GM12878 (cell line): ENCODE data around the gene ASIC2. TPM values are rescaled to one million over a fixed set of nuclear protein-coding genes. Genes with fewer than 3 reads are reported as not detected.

ENCODE experiments used
- ATAC-seq: fragments of 200-7000 bp; cut with Tn5 transposase; 3 replicates; pipeline ENCODE4 v1.9.1; 2020; ENCODE audit warnings: mild to moderate bottlenecking, moderate library complexity
- BruUV-seq: library from RNA; stranded (reverse); fragments of 400-500 nt; replicated peaks from 2 replicates; lab custom pipeline; 2021; lab: Mats Ljungman, UMichigan
- CTCF ChIA-PET: fragments of 300-600 bp; sonication (Branson Sonifier 250); formaldehyde crosslinking; extraction: SDS; loops from one replicate; lab custom pipeline; 2021; ENCODE audit warnings: inconsistent platforms; lab: Yijun Ruan, JAX
- POLR2A ChIA-PET: fragments of 350-600 bp; formaldehyde crosslinking; extraction: SDS; loops from one replicate; lab custom pipeline; 2021; ENCODE audit warnings: inconsistent platforms; lab: Charles Lee
- RAD21 ChIA-PET: fragments of 300-600 bp; sonication (Branson Sonifier 250); formaldehyde crosslinking; loops from one replicate; lab custom pipeline; 2023; ENCODE audit warnings: antibody characterized with exemption; ENCODE audit not compliant: unreplicated experiment; lab: Charles Lee
- SMC1A ChIA-PET: fragments of 300-600 bp; sonication (Branson Sonifier 250); formaldehyde crosslinking; loops from one replicate; lab custom pipeline; 2023; ENCODE audit not compliant: unreplicated experiment, uncharacterized antibody; lab: Charles Lee
- DNase-seq: peaks from one replicate; pipeline ENCODE4 v3.0.0-alpha.2; 2011; ENCODE audit warnings: low read depth, low spot score
- FAIRE-seq: peaks from 3 replicates; lab custom pipeline; 2011; peaks lifted over from hg19 to GRCh38; lab: Jason Lieb, UNC
- H2AFZ ChIP-seq: 2 replicates; pipeline ENCODE4 v1.6.0; 2011; ENCODE audit warnings: low read depth, low read length, control low read depth; ENCODE audit not compliant: control insufficient read depth
- H3K27ac ChIP-seq: 2 replicates; pipeline ENCODE4 v1.5.1; 2011; ENCODE audit warnings: control low read depth; ENCODE audit not compliant: control insufficient read depth, insufficient read depth
- H3K27me3 ChIP-seq, 2 experiments: replicated peaks in 1 of 2; 2 replicates each; pipeline versions ENCODE4 v1.6.0 to v1.6.1; 2011; ENCODE audit warnings: low read length in 1 of 2; ENCODE audit not compliant: control insufficient read depth in 2 of 2, insufficient read depth in 2 of 2
- H3K36me3 ChIP-seq, 2 experiments: 2 replicates each; pipeline ENCODE4 v1.5.1; 2011; ENCODE audit warnings: low read length in 1 of 2; ENCODE audit not compliant: control insufficient read depth in 2 of 2, insufficient read depth in 2 of 2
- H3K4me1 ChIP-seq: 2 replicates; pipeline ENCODE4 v1.6.1; 2011; ENCODE audit warnings: mild to moderate bottlenecking, low read length, moderate library complexity, mixed read lengths; ENCODE audit not compliant: control insufficient read depth, insufficient read depth
- H3K4me2 ChIP-seq: 2 replicates; pipeline ENCODE4 v1.6.0; 2011; ENCODE audit warnings: control low read depth; ENCODE audit not compliant: control insufficient read depth, insufficient read depth
- H3K4me3 ChIP-seq: fragments of 200-600 bp; sonication (generic); 2 replicates; pipeline ENCODE4 v1.5.1; 2016
- H3K79me2 ChIP-seq: 2 replicates; pipeline ENCODE4 v1.6.0; 2011; ENCODE audit warnings: low read length; ENCODE audit not compliant: control insufficient read depth, insufficient read depth
- H3K9ac ChIP-seq: 2 replicates; pipeline ENCODE4 v1.8.0; 2011; ENCODE audit warnings: low read length, control low read depth, mixed read lengths; ENCODE audit not compliant: control insufficient read depth, insufficient read depth
- H3K9me3 ChIP-seq: replicated peaks from 3 replicates; pipeline ENCODE4 v1.5.1; 2011; ENCODE audit warnings: mild to moderate bottlenecking, low read length; ENCODE audit not compliant: control insufficient read depth, insufficient read depth
- H4K20me1 ChIP-seq: 2 replicates; pipeline ENCODE4 v1.6.0; 2011; ENCODE audit not compliant: control insufficient read depth, insufficient read depth
- CBFB ChIP-seq: IDR thresholded peaks from 2 replicates; pipeline ENCODE4 v1.6.1; 2016; ENCODE audit warnings: antibody characterized with exemption, low read depth
- CBX3 ChIP-seq: fragments of 200-600 bp; sonication (generic); IDR thresholded peaks from 2 replicates; pipeline ENCODE4 v1.6.1; 2016; ENCODE audit warnings: low read depth, borderline replicate concordance
- CHD2 ChIP-seq: IDR thresholded peaks from 2 replicates; pipeline ENCODE4 v1.6.1; 2011; ENCODE audit warnings: low read depth, low read length, improper control_type of control experiment, borderline replicate concordance
- EZH2 ChIP-seq: IDR thresholded peaks from 2 replicates; pipeline ENCODE4 v1.6.1; 2012; ENCODE audit warnings: low read depth, mild to moderate bottlenecking, control low read depth, inconsistent platforms, low read length, borderline replicate concordance; ENCODE audit not compliant: control insufficient read depth
- FOS ChIP-seq: IDR thresholded peaks from 3 replicates; pipeline ENCODE4 v1.6.1; 2011; ENCODE audit warnings: borderline replicate concordance; ENCODE audit not compliant: insufficient read length; ENCODE audit errors: extremely low read depth
- MXI1 ChIP-seq: fragments of 150-350 bp; IDR thresholded peaks from 2 replicates; pipeline ENCODE4 v1.6.1; 2011; ENCODE audit warnings: low read depth, mild to moderate bottlenecking, inconsistent platforms, low read length, improper control_type of control experiment
- NFYA ChIP-seq: IDR thresholded peaks from 2 replicates; pipeline ENCODE4 v1.6.1; 2011; ENCODE audit warnings: low read depth, mild to moderate bottlenecking, low read length, improper control_type of control experiment, borderline replicate concordance
- NR2C2 ChIP-seq: IDR thresholded peaks from 2 replicates; pipeline ENCODE4 v1.6.1; 2011; ENCODE audit warnings: borderline replicate concordance, low read depth; ENCODE audit not compliant: control insufficient read depth, insufficient read length
- PML ChIP-seq: IDR thresholded peaks from 2 replicates; pipeline ENCODE4 v1.6.1; 2012; ENCODE audit warnings: low read length, inconsistent platforms
- RELA ChIP-seq: fragments of 450-650 bp; IDR thresholded peaks from 2 replicates; pipeline ENCODE4 v1.8.0; 2014; ENCODE audit warnings: borderline replicate concordance; ENCODE audit not compliant: partially characterized antibody
- RUNX3 ChIP-seq: IDR thresholded peaks from 2 replicates; pipeline ENCODE4 v1.6.1; 2012; ENCODE audit warnings: low read length, inconsistent platforms
- TBL1XR1 ChIP-seq: IDR thresholded peaks from 2 replicates; pipeline ENCODE4 v1.6.1; 2012; ENCODE audit warnings: low read depth, low read length, improper control_type of control experiment
- ZNF274 ChIP-seq: IDR thresholded peaks from one replicate; pipeline ENCODE4 v1.8.0; 2011; ENCODE audit not compliant: insufficient read length, insufficient read depth
- WGBS: methylation state at CpG from one replicate; pipeline ENCODE4 v1.1.6; 2016; ENCODE audit warnings: low lambda C conversion rate; ENCODE audit not compliant: insufficient replicate concordance, insufficient coverage; ENCODE audit errors: missing lambda C conversion rate; 5-methylcytosine and 5-hydroxymethylcytosine counted together
- in situ Hi-C: fragments of 300-500 bp; cut with MboI; formaldehyde crosslinking; loops from 9 replicates; pipeline ENCODE4 v1.14.3; 2018; ENCODE audit warnings: mixed read lengths
- intact Hi-C: fragments of 100-400 bp; cut with micrococcal nuclease; formaldehyde crosslinking; loops from one replicate; pipeline ENCODE4 v1.14.2; 2022; ENCODE audit not compliant: unreplicated experiment
- polyA plus RNA-seq, 11 experiments: library from polyadenylated mRNA; depleted of rRNA in 4 of 11; unstranded in 6 of 11; stranded (reverse) in 5 of 11; fragments of >200 nt; fragmentation: Nextera tagmentation in 4 of 11; fragmentation: Illumina TruSeq in 1 of 11; extraction: Ambion mirVana in 4 of 11; extraction: Trizol in 1 of 11; gene quantifications; 1 replicate in 1 of 11; 2 replicates in 10 of 11; pipeline versions ENCODE4 v1.2.1 to v1.2.3, GENCODE V29; 2011 to 2016; ENCODE audit warnings: inconsistent platforms in 2 of 11, missing spikeins in 2 of 11, low read depth in 1 of 11
- total RNA-seq, 4 experiments: library from RNA; depleted of rRNA in 3 of 4; stranded (reverse); fragments of >200 nt in 3 of 4; fragmentation: Illumina TruSeq in 1 of 4; extraction: Trizol in 1 of 4; gene quantifications; 2 replicates each; pipeline versions ENCODE4 v1.2.1 to v1.2.3, GENCODE V29; 2013 to 2021
- TF ChIP-seq, protein P1 (sequence below): IDR thresholded peaks from 2 replicates; pipeline ENCODE4 v1.6.1; 2011; ENCODE audit warnings: mild to moderate bottlenecking, low read depth, low read length, moderate library complexity; ENCODE audit not compliant: insufficient replicate concordance
- TF ChIP-seq, protein P2 (sequence below): fragments of 450-650 bp; IDR thresholded peaks from 2 replicates; pipeline ENCODE4 v1.6.1; 2017; ENCODE audit warnings: mild to moderate bottlenecking, moderate library complexity
- TF ChIP-seq, protein P3 (sequence below): fragments of 450-650 bp; IDR thresholded peaks from 2 replicates; pipeline ENCODE4 v1.6.1; 2017; ENCODE audit warnings: mild to moderate bottlenecking, low read depth, inconsistent platforms; ENCODE audit not compliant: poor library complexity, severe bottlenecking

ASIC2 gene
- total and polyA plus RNA-seq, 10 of the 15 experiments (the other 5 are each of a cell fraction or from before 2014, with no cell fraction given) = not detected

DNA sequence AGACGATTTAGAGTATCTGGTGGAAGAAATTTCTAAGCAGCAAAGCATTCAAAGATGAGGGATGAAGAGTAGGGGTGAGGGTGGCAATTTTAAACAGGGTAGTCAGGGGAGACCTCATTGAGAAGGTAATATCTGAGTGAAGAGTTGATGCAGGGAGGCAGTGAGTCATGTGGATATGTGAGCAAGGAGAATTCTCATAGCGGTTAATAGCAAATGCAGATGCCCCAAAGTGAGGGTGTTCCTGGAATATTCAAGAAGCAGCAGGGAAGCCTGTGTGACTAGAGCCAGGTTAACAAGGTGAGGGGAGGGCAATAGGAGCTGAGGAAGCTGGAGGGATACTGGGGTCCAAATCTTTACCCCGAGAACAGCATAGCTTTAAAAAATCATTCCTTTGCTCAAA, 187.2 kb downstream of the ASIC2 start:
- ATAC-seq = no peak
- Histone ChIP-seq H3K79me2 (no peaks in the 10 kb centered on the region), H3K27me3 (no peaks in the 10 kb centered on the region; a peak in 1 of 4 replicates), H4K20me1 (no peaks in the 10 kb centered on the region), H3K4me1 (no peaks in the 10 kb centered on the region), H3K9me3 (no peaks in the 10 kb centered on the region), H3K27ac (no peak overlapping the region), H3K36me3 (no peaks in the 10 kb centered on the region), H3K4me2 (no peak overlapping the region), H3K4me3 (no peak overlapping the region), H3K9ac (no peak overlapping the region), H2AFZ (no peak overlapping the region)
- intact Hi-C loops = no loop called here
- in situ Hi-C loops = no loop called here
- 38% methylated on average over 3 of the region's 3 CpGs for WGBS
- BruUV-seq = no TSS peak
- no peak for DNase-seq
- CTCF ChIA-PET = no interaction called here
- FAIRE-seq = no peak
- SMC1A ChIA-PET = no interaction called here
- POLR2A ChIA-PET = no interaction called here
- RAD21 ChIA-PET = no interaction called here
- TF ChIP-seq CBX3 (no peak), PML (no peak), ZNF274 (no peak), RUNX3 (no peak), RELA (no peak), NR2C2 (no peak), NFYA (no peak), TBL1XR1 (no peak), FOS (no peak), CBFB (no peak), CHD2 (no peak), MXI1 (no peak), EZH2 (no peak)
- TF ChIP-seq, protein P1, sequence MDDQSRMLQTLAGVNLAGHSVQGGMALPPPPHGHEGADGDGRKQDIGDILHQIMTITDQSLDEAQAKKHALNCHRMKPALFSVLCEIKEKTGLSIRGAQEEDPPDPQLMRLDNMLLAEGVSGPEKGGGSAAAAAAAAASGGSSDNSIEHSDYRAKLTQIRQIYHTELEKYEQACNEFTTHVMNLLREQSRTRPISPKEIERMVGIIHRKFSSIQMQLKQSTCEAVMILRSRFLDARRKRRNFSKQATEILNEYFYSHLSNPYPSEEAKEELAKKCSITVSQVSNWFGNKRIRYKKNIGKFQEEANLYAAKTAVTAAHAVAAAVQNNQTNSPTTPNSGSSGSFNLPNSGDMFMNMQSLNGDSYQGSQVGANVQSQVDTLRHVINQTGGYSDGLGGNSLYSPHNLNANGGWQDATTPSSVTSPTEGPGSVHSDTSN = no peak
- TF ChIP-seq, protein P2, sequence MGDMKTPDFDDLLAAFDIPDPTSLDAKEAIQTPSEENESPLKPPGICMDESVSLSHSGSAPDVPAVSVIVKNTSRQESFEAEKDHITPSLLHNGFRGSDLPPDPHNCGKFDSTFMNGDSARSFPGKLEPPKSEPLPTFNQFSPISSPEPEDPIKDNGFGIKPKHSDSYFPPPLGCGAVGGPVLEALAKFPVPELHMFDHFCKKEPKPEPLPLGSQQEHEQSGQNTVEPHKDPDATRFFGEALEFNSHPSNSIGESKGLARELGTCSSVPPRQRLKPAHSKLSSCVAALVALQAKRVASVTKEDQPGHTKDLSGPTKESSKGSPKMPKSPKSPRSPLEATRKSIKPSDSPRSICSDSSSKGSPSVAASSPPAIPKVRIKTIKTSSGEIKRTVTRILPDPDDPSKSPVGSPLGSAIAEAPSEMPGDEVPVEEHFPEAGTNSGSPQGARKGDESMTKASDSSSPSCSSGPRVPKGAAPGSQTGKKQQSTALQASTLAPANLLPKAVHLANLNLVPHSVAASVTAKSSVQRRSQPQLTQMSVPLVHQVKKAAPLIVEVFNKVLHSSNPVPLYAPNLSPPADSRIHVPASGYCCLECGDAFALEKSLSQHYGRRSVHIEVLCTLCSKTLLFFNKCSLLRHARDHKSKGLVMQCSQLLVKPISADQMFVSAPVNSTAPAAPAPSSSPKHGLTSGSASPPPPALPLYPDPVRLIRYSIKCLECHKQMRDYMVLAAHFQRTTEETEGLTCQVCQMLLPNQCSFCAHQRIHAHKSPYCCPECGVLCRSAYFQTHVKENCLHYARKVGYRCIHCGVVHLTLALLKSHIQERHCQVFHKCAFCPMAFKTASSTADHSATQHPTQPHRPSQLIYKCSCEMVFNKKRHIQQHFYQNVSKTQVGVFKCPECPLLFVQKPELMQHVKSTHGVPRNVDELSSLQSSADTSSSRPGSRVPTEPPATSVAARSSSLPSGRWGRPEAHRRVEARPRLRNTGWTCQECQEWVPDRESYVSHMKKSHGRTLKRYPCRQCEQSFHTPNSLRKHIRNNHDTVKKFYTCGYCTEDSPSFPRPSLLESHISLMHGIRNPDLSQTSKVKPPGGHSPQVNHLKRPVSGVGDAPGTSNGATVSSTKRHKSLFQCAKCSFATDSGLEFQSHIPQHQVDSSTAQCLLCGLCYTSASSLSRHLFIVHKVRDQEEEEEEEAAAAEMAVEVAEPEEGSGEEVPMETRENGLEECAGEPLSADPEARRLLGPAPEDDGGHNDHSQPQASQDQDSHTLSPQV = no peak
- TF ChIP-seq, protein P3, sequence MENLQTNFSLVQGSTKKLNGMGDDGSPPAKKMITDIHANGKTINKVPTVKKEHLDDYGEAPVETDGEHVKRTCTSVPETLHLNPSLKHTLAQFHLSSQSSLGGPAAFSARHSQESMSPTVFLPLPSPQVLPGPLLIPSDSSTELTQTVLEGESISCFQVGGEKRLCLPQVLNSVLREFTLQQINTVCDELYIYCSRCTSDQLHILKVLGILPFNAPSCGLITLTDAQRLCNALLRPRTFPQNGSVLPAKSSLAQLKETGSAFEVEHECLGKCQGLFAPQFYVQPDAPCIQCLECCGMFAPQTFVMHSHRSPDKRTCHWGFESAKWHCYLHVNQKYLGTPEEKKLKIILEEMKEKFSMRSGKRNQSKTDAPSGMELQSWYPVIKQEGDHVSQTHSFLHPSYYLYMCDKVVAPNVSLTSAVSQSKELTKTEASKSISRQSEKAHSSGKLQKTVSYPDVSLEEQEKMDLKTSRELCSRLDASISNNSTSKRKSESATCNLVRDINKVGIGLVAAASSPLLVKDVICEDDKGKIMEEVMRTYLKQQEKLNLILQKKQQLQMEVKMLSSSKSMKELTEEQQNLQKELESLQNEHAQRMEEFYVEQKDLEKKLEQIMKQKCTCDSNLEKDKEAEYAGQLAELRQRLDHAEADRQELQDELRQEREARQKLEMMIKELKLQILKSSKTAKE = no peak
